Vagina (tissue), 2 donors: Measurements from ENCODE around the gene SCGB1D1. TPM values are rescaled to one million over a fixed set of nuclear protein-coding genes. Genes with fewer than 3 reads are reported as not detected.
"Not testable (repeated sequence)": the region's sequence is repeated elsewhere in the genome, so short reads cannot be mapped to it uniquely, and the experiment has no call there.

Experiments
- DNase-seq, 2 donors: peaks; one replicate each; pipeline ENCODE4 v3.0.0-alpha.2; 2017; ENCODE audit errors: extremely low spot score in 2 of 2
- H3K27ac ChIP-seq: fragments of 200-600 bp; sonication (generic); one replicate; pipeline ENCODE4 v1.5.1; 2019
- H3K27me3 ChIP-seq: fragments of 200-600 bp; sonication (generic); one replicate; pipeline ENCODE4 v1.5.1; 2019
- H3K36me3 ChIP-seq, 2 donors: fragments of 200-600 bp; sonication (generic); one replicate each; pipeline ENCODE4 v1.5.1; 2017 to 2019
- H3K4me1 ChIP-seq: fragments of 200-600 bp; sonication (generic); one replicate; pipeline ENCODE4 v1.5.1; 2019
- H3K4me3 ChIP-seq, 2 donors: fragments of 200-600 bp; sonication (generic); 1 replicate in 1 of 2; 2 replicates in 1 of 2; pipeline ENCODE4 v1.5.1; 2016 to 2019
- H3K9me3 ChIP-seq: fragments of 200-600 bp; sonication (generic); one replicate; pipeline ENCODE4 v1.5.1; 2019
- POLR2A ChIP-seq, 2 donors: fragments of 450-650 bp; IDR thresholded peaks; one replicate each; pipeline ENCODE4 v1.6.1; 2017; ENCODE audit warnings: antibody characterized with exemption in 2 of 2, mild to moderate bottlenecking in 2 of 2, moderate library complexity in 2 of 2
- POLR2AphosphoS5 ChIP-seq, 2 donors: sonication (generic); formaldehyde crosslinking; IDR thresholded peaks; one replicate each; pipeline ENCODE4 v1.9.0; 2017; ENCODE audit warnings: antibody characterized with exemption in 2 of 2, mild to moderate bottlenecking in 2 of 2, low read depth in 1 of 2; ENCODE audit not compliant: insufficient read depth in 1 of 2
- intact Hi-C: fragments of 100-400 bp; cut with DNase I; formaldehyde crosslinking; loops from one replicate; pipeline ENCODE4 v1.15.1; 2023
- total RNA-seq: library from RNA; depleted of rRNA; stranded (reverse); fragments of >200 nt; gene quantifications from one replicate; pipeline ENCODE4 v1.2.3, GENCODE V29; 2016
- TF ChIP-seq, protein P1 (sequence below), 3 experiments: fragments of 450-650 bp in 2 of 3; fragments of 200-600 bp in 1 of 3; sonication (generic) in 1 of 3; IDR thresholded peaks; one replicate each; pipeline ENCODE4 v1.5.1; 2017 to 2019; ENCODE audit warnings: antibody characterized with exemption in 3 of 3, mild to moderate bottlenecking in 2 of 3, moderate library complexity in 2 of 3

The SCGB1D1 gene
- total RNA-seq, 1 donor from 2014 or later, result not detected

- Histone ChIP-seq H3K27me3 (no peaks in the 10 kb centered on the region), H3K4me1 (no peaks in the 10 kb centered on the region), H3K27ac (no peak overlapping the region), H3K9me3 (no peaks in the 10 kb centered on the region), H3K4me3 (no peak overlapping the region), H3K36me3 (no peaks in the 10 kb centered on the region)
- DNase-seq, result no peak
- TF ChIP-seq POLR2A (IDR thresholded peaks at IDR 0.05) (no peak), POLR2AphosphoS5 (IDR thresholded peaks at IDR 0.05; ENCODE audit: insufficient read depth in 1 of 2, low read depth in 1 of 2) (no peak)
- TF ChIP-seq, protein P1, sequence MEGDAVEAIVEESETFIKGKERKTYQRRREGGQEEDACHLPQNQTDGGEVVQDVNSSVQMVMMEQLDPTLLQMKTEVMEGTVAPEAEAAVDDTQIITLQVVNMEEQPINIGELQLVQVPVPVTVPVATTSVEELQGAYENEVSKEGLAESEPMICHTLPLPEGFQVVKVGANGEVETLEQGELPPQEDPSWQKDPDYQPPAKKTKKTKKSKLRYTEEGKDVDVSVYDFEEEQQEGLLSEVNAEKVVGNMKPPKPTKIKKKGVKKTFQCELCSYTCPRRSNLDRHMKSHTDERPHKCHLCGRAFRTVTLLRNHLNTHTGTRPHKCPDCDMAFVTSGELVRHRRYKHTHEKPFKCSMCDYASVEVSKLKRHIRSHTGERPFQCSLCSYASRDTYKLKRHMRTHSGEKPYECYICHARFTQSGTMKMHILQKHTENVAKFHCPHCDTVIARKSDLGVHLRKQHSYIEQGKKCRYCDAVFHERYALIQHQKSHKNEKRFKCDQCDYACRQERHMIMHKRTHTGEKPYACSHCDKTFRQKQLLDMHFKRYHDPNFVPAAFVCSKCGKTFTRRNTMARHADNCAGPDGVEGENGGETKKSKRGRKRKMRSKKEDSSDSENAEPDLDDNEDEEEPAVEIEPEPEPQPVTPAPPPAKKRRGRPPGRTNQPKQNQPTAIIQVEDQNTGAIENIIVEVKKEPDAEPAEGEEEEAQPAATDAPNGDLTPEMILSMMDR (IDR thresholded peaks at IDR 0.05), result no peak
- intact Hi-C loops, result no loop called here
These were observed 7.7 kb upstream of the SCGB1D1 start for GRCh38 chr11:62182147-62182891.

- Histone ChIP-seq H3K27me3 (no peaks in the 10 kb centered on the region), H3K4me1 (no peaks in the 10 kb centered on the region), H3K27ac (no peak overlapping the region), H3K9me3 (no peaks in the 10 kb centered on the region), H3K36me3 (no peaks in the 10 kb centered on the region), H3K4me3 (no peak overlapping the region)
- no peak for DNase-seq
- TF ChIP-seq, protein P1 (IDR thresholded peaks at IDR 0.05), result no peak
- no peak for TF ChIP-seq POLR2A (IDR thresholded peaks at IDR 0.05)
- TF ChIP-seq POLR2AphosphoS5 (IDR thresholded peaks at IDR 0.05; ENCODE audit: insufficient read depth in 1 of 2, low read depth in 1 of 2), result no peak
- intact Hi-C loops, result no loop called here
These were observed 3.8 kb upstream of the SCGB1D1 start for GRCh38 chr11:62186195-62186594.

- Histone ChIP-seq H3K36me3 (no peaks in the 10 kb centered on the region), H3K27ac (no peak overlapping the region), H3K4me3 (no peak overlapping the region), H3K27me3 (no peaks in the 10 kb centered on the region), H3K9me3 (no peaks in the 10 kb centered on the region), H3K4me1 (no peaks in the 10 kb centered on the region)
- no peak for TF ChIP-seq POLR2AphosphoS5 (IDR thresholded peaks at IDR 0.05; ENCODE audit: insufficient read depth in 1 of 2, low read depth in 1 of 2)
- no peak for TF ChIP-seq POLR2A (IDR thresholded peaks at IDR 0.05)
- TF ChIP-seq, protein P1 (IDR thresholded peaks at IDR 0.05), result no peak
- peak in 1 of 2 donors; percentile 81 for DNase-seq
- intact Hi-C loops, result no loop called here
These were observed 3.9 kb downstream of the SCGB1D1 start for GRCh38 chr11:62193952-62194351.

DNA sequence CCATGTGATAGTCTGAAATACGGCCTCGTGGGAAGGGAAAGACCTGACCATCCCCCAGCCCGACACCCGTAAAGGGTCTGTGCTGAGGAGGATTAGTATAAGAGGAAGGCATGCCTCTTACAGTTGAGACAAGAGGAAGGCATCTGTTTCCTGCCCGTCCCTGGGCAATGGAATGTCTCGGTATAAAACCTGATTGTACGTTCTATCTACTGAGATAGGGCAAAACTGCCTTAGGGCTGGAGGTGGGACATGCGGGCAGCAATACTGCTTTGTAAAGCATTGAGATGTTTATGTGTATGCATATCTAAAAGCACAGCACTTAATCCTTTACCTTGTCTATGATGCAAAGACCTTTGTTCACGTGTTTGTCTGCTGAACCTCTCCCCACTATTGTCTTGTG is 5.0 kb downstream of the SCGB1D1 start:
- H3K4me3 ChIP-seq, H3K27ac ChIP-seq, H3K4me1 ChIP-seq, H3K27me3 ChIP-seq, DNase-seq, intact Hi-C loops, H3K9me3 ChIP-seq, H3K36me3 ChIP-seq: not testable (repeated sequence)

DNA sequence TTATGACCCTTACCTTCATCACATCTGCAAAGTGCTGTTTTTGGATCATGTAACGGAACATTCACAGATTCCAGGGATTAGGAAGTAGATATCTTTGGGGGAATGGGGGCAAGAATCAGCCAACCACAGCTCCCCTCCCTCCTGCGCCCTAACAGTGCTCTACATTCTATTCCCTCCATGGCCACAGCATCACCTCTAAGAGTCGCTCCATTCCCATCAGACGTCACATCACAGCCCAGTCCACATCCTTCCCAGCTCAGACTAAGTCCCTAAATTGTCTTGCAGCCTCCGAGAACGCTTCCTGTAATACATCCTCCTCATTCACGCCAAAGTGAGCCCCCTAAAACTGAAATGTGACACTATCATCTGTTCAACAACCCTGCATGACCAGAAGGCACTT is 5.9 kb downstream of the SCGB1D1 start:
- intact Hi-C loops, result no loop called here
- Histone ChIP-seq H3K36me3 (no peaks in the 10 kb centered on the region), H3K27me3 (no peaks in the 10 kb centered on the region), H3K27ac (no peak overlapping the region), H3K4me1 (no peaks in the 10 kb centered on the region), H3K4me3 (no peak overlapping the region), H3K9me3 (no peaks in the 10 kb centered on the region)
- TF ChIP-seq POLR2AphosphoS5 (IDR thresholded peaks at IDR 0.05; ENCODE audit: insufficient read depth in 1 of 2, low read depth in 1 of 2) (no peak), POLR2A (IDR thresholded peaks at IDR 0.05) (no peak)
- TF ChIP-seq, protein P1 (IDR thresholded peaks at IDR 0.05), result no peak
- no peak for DNase-seq

- H3K4me1 ChIP-seq, H3K36me3 ChIP-seq, H3K4me3 ChIP-seq, intact Hi-C loops, DNase-seq, H3K27me3 ChIP-seq, H3K9me3 ChIP-seq, H3K27ac ChIP-seq: not testable (repeated sequence)
These were observed 7.4 kb downstream of the SCGB1D1 start for GRCh38 chr11:62197400-62197799.
